ENCODE measurements around the gene KATNBL1. TPM values are rescaled to one million over a fixed set of nuclear protein-coding genes. Genes with fewer than 3 reads are reported as not detected.
"Not testable (repeated sequence)": the region's sequence is repeated elsewhere in the genome, so short reads cannot be mapped to it uniquely, and the experiment has no call there.

The KATNBL1 gene
- polyA plus RNA-seq, 3 donors: 49.7 to 91.1 (median 62.5) TPM

DNA sequence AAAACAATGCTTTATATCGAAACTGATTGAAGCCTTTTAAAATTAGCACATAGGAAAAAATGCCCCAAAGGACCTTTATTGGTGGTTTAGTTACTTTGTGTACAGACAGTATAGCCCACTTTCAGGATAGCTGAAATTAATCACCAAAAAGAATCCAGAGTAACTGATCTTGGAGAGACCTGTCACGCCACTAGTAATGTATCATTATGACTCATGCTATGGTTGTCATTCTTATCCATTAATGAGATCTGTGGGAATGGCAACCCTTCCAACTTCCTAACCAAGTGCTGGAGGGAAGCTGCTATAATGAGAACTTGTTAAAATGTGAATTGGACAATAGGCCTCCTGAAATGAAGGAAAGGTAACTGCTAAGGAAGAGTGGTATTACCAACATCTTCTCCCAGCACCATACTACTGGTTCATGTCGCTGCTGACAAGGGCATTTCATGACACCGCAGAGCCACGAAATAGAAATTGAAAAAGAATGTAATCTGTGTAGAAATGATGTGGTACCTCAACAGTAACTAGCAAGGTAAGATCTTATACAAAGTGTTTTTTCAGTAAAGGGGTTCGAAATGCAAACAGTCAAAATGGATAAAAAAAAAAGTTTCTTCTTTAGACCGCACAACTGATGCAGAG, 7.8 kb upstream of the KATNBL1 start:
- DNase-seq (ENCODE audit: extremely low read depth in 1 of 11, low read depth in 9 of 11, low spot score in 4 of 11): no peak

DNA sequence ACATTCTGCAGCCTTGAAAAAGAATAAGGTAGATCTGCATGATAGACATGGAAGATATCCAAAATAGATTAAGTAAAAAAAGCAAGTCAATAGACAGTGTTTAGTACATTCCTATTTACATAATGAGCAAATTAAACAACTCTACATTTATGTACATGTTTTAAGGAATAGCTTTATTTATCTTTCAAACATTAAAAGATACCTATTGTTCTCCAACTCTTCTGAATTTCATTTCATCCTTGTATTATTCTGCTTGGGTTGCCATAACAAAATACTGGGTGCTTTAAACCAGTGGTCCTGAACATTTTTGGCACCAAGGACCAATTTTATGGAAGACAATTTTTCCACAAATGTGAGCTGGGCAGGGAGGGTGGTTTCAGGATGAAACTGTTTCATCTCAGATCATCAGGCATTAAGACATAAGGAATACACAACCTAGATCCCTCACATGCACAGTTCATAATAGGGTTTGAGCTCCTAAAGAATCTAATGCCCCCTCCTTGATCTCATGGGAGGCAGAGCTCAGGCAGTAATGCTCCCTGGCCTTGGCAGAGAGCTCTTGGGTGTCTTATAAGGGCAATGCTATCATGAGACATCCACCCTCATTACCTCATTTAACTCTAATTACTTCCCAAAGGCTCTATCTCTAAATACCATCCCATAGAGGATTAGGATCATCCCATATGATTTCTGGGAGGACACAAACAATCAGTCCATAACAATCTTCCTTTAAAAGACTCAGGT, 6.8 kb upstream of the KATNBL1 start:
- DNase-seq (ENCODE audit: extremely low read depth in 1 of 11, low read depth in 9 of 11, low spot score in 4 of 11): no peak

GRCh38 chr15:34214135-34214534, 4.2 kb upstream of the KATNBL1 start:
- no peak for DNase-seq (ENCODE audit: extremely low read depth in 1 of 11, low read depth in 9 of 11, low spot score in 4 of 11)

DNA sequence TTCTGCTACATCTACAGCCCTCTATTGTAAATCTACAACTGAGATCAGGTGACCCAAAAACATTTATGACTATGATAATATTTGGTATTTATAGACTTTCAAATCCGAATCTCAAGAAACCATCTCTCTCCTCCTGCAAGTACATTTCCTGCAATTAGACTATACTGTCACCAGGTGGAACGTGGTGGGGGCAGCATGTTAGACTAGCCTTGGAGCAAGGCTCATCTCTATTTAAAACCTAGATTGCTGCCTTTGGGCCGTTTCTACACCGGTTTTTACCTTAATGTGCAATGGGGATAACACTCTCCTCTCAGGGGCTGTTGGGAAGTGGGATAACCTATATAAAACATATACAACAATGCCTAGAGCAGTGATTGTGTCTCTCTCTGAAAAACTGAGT, 3.8 kb upstream of the KATNBL1 start:
- no peak for DNase-seq (ENCODE audit: extremely low read depth in 1 of 11, low read depth in 9 of 11, low spot score in 4 of 11)

DNA sequence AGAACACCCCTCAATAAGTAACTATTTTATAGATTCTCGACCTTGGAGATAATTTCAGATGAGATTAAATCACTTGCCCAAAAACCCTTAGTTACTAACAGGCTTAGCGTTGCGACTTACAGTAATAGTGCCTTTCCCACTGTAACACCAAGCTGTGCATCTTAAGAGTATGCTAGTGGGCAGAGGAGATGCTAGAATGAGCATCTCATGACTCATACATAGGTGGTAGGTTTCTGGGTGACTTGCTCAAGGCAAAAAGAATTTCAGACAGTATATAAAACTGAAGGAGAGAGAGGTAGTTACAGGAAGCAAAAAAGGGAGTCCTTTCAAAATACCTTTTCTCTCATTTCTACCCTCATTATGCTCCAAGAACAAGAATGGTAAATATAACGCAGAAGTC, 3.9 kb downstream of the KATNBL1 start:
- no peak for DNase-seq (ENCODE audit: extremely low read depth in 1 of 11, low read depth in 9 of 11, low spot score in 4 of 11)

DNA sequence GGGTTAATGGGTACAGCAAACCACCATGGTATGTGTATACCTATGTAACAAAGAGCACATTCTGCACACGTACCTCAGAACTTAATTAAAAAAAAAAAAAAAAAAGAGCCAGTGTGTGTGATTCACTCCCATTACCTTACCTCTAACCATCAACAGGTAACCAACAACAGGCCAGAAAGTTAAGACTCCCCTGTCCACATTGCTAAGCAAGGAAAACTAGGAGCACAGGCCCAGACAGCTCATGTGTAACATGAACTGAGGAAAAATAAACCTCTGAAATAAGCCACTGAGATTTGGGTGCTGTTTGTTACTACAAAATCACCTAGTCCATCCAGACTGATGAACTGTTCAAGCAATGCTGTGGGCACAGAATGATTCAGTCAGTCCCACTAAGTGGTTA, 6.0 kb downstream of the KATNBL1 start:
- no peak for DNase-seq (ENCODE audit: extremely low read depth in 1 of 11, low read depth in 9 of 11, low spot score in 4 of 11)

DNA sequence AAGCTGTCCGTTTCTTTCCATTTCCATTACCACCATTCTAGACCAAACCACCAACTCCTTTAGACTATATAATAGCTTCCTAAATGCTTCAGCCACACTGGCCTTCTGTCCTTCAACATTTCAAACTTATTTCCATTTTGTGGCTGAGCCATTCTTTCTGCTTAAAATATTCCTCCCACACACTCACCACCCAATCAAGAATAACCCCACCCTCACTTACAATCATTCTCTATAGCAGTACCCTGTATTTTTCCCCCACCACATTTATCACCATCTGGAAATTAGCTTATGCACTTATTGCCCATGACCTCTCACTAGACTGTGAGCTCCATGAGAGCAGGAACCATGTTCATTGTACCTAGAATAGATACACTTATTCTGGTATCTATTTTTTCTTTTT, 6.6 kb downstream of the KATNBL1 start:
- DNase-seq (ENCODE audit: extremely low read depth in 1 of 11, low read depth in 9 of 11, low spot score in 4 of 11): no peak

DNA sequence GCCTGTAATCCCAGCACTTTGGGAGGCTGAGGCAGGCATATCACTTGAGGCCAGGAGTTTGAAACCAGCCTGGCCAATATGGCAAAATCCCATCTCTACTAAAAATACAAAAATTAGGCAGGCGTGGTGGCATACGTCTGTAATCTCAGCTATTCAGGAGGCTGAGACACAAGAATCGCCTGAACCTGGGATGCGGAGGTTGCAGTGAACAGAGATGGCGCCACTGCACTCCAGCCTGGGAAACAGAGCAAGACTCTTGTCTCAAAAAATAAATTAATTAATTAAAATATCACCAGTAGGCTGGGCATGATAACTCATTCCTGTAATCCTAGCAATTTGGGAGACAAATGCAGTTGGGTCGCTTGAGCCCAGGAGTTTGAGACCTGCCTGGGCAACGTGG, 16.6 kb downstream of the KATNBL1 start:
- DNase-seq (ENCODE audit: extremely low read depth in 1 of 11, low read depth in 9 of 11, low spot score in 4 of 11): not testable (repeated sequence)

GRCh38 chr15:34188711-34189110, 21.2 kb downstream of the KATNBL1 start:
- DNase-seq (ENCODE audit: extremely low read depth in 1 of 11, low read depth in 9 of 11, low spot score in 4 of 11): no peak

DNA sequence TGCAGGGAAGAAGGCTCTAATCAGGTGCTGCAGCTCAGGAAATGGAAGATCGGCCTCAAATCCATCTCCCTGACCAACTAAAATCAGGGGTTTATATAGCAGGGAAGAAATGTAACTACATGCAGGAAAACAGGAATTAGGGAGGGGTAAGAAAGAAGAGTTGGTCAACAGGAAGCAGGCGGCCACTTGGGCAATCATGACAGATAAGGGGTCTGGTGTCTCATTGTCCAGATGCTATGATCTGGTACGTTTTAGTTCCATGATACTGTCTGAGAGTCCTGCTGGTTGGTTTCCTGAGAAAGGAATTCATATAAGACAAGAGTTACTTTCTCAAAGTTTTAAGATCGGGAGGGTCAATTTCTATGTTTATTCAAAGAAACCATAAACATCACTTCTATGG, 24.2 kb downstream of the KATNBL1 start:
- no peak for DNase-seq (ENCODE audit: extremely low read depth in 1 of 11, low read depth in 9 of 11, low spot score in 4 of 11)

DNA sequence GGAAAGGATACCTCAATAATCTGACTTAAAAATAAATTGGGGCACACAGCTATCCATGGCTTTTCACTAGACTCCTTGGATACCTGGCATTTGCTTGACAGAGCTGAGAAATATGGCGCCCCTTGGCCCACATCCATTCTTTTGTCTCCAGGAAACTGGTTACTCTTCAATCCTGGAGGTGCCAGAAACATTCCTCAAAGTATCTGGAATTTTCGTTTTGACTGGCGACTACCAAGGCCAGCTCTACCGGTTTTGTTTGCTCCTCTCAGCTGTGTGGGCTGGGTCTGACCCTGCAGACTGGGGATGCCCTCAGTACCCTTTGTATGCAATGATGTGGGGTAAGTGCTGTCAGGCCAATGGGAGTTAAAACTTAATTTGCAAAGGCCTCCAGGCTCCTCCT, 27.0 kb downstream of the KATNBL1 start:
- no peak for DNase-seq (ENCODE audit: extremely low read depth in 1 of 11, low read depth in 9 of 11, low spot score in 4 of 11)

GRCh38 chr15:34179234-34179633, 30.7 kb downstream of the KATNBL1 start:
- DNase-seq (ENCODE audit: extremely low read depth in 1 of 11, low read depth in 9 of 11, low spot score in 4 of 11): no peak

GRCh38 chr15:34165987-34166573, 43.8 kb downstream of the KATNBL1 start:
- not testable (repeated sequence) for DNase-seq (ENCODE audit: extremely low read depth in 1 of 11, low read depth in 9 of 11, low spot score in 4 of 11)

GRCh38 chr15:34161329-34161963, 48.5 kb downstream of the KATNBL1 start:
- DNase-seq (ENCODE audit: extremely low read depth in 1 of 11, low read depth in 9 of 11, low spot score in 4 of 11): no peak

- DNase-seq (ENCODE audit: extremely low read depth in 1 of 11, low read depth in 9 of 11, low spot score in 4 of 11): no peak
Measured at GRCh38 chr15:34160735-34161134, 49.2 kb downstream of the KATNBL1 start.

DNA sequence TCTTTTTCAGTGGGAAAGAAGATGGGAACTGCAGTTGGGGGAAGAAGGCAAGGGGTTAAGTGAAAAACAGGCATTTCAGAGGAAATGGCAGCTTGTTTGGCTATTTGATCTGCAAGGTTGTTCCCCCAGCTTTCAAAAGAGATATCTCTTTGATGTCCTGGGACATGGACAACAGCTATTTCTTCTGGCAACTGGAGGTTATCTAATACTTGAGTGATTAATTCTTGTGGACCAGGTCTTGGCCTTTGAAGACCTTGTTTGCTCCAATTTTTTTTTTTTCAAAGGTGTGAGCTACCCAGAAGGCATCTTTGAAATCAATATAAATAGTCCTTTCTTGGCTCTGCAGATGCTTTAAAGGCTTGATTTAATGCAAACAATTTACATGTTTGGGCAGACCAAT, 51.5 kb downstream of the KATNBL1 start:
- no peak for DNase-seq (ENCODE audit: extremely low read depth in 1 of 11, low read depth in 9 of 11, low spot score in 4 of 11)

- no peak for DNase-seq (ENCODE audit: extremely low read depth in 1 of 11, low read depth in 9 of 11, low spot score in 4 of 11)
Measured at GRCh38 chr15:34155859-34156258, 54.0 kb downstream of the KATNBL1 start.

DNA sequence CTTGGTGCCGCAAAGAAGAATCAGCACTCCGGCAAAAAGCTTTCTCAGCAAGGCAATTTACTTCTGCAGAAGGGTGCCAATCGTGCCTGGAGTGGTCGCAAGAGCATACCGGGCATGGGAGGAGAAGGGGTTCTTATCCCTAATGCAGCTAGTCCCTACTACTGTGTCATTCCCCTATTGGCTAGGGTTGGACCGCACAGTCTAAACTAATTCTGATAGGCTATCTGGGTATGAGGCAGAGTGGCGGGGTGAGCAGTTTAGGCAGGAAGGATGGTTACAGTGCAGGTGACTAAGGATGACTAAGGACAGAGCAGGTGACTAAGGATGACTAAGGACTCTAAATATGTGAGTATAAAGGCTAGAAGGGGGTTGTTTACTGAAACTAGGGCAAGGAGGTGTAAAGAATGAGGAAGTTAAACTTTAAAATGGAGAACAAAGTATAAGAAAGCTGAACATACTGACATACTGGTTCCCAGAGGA, 55.1 kb downstream of the KATNBL1 start:
- no peak for DNase-seq (ENCODE audit: extremely low read depth in 1 of 11, low read depth in 9 of 11, low spot score in 4 of 11)

GRCh38 chr15:34147371-34148140, 62.3 kb downstream of the KATNBL1 start:
- DNase-seq (ENCODE audit: extremely low read depth in 1 of 11, low read depth in 9 of 11, low spot score in 4 of 11): no peak

Measured in renal cortex interstitium (tissue), 11 donors.